ENCODE measurements around the gene LNX2. TPM values are rescaled to one million over a fixed set of nuclear protein-coding genes. Genes with fewer than 3 reads are reported as not detected.

The LNX2 gene
- total RNA-seq, 2 experiments from 2014 or later = 6.8 to 9.7 TPM

DNA sequence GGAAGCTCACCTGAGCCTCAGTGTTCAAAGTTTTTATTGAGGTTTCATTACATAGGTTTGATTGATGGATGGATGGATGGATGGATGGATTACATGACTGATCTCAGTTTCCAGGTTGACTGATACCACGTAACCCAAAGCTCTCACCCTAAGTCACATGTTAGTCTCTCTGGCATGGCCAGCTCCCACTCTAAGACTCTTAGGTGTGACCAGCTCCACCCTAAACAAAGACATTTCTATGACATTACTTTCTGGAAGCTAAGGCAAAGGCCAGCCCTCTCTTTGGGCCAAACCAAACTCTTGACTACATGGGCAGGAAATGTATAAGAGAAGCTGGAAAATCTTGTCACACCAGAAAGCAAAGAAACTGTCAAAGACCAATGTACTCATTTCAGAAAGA is 30.0 kb upstream of the LNX2 start:
- H3K4me3 ChIP-seq (ENCODE audit: low read depth, low read length, poor library complexity, severe bottlenecking) = no peak overlapping the region
- peaks cover 90% of the 10 kb centered on the region for H3K36me3 ChIP-seq (ENCODE audit: insufficient read depth, low read length)

DNA sequence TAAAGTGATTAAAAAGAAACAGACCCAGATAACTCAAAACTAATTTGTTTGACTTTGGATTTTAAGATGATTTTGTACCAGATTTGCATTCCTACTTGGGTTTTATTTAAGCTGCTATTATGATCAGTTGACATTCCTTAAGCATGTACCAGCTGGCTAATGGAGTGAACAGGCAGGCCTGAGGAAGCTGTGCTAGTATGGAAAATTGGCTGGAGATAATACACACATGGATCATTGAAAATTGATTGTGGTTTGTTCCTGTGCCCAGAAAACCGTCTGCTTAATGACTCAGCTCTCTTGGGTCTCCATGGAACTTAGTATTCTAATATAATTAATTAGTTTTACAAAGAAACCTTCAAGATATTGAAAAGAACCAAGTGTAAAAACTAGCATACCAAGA is 24.0 kb upstream of the LNX2 start:
- Histone ChIP-seq H3K4me3 (ENCODE audit: low read depth, low read length, poor library complexity, severe bottlenecking) (no peak overlapping the region), H4K20me1 (ENCODE audit: insufficient read depth, low read length) (peaks cover 5% of the 10 kb centered on the region; the same call in 1 of the 2 replicates), H3K9me2 (ENCODE audit: insufficient read depth, low read length) (no peaks in the 10 kb centered on the region), H2AFZ (ENCODE audit: low read length) (no peak overlapping the region), H3K79me2 (ENCODE audit: insufficient read depth, low read depth, low read length) (peaks cover 90% of the 10 kb centered on the region), H3K27ac (ENCODE audit: low read depth, low read length, poor library complexity, severe bottlenecking) (no peak overlapping the region), H3K9me3 (ENCODE audit: low read length) (peaks cover 10% of the 10 kb centered on the region; the same call in 1 of the 2 replicates), H3K36me3 (ENCODE audit: insufficient read depth, low read length) (peaks cover 91% of the 10 kb centered on the region), H3K4me1 (ENCODE audit: insufficient read depth, low read length, poor library complexity, severe bottlenecking) (no peaks in the 10 kb centered on the region), H3K4me2 (ENCODE audit: low read length) (no peak overlapping the region)
- POLR2A ChIA-PET = interaction anchor here (0.9 to 3.2 kb wide), 3 partner anchors 10 to 23 kb away, joined by 3 to 13 read pairs (median 3); no protein-coding TSS in a partner anchor
- DNase-seq (ENCODE audit: low spot score) = no peak
- intact Hi-C loops (cut with micrococcal nuclease; ENCODE audit: unreplicated experiment) = loop anchor here (10.0 kb wide), 1 partner anchor 100 kb away; no protein-coding TSS in a partner anchor
- CTCF ChIA-PET (ENCODE audit: unreplicated experiment) = no interaction called here
- no TSS peak for BruUV-seq (replicated peaks)
- TF ChIP-seq EZH2phosphoT487 (IDR thresholded peaks at IDR 0.05; ENCODE audit: borderline replicate concordance, low read depth, low read length) = no peak
- TF ChIP-seq, protein P1, sequence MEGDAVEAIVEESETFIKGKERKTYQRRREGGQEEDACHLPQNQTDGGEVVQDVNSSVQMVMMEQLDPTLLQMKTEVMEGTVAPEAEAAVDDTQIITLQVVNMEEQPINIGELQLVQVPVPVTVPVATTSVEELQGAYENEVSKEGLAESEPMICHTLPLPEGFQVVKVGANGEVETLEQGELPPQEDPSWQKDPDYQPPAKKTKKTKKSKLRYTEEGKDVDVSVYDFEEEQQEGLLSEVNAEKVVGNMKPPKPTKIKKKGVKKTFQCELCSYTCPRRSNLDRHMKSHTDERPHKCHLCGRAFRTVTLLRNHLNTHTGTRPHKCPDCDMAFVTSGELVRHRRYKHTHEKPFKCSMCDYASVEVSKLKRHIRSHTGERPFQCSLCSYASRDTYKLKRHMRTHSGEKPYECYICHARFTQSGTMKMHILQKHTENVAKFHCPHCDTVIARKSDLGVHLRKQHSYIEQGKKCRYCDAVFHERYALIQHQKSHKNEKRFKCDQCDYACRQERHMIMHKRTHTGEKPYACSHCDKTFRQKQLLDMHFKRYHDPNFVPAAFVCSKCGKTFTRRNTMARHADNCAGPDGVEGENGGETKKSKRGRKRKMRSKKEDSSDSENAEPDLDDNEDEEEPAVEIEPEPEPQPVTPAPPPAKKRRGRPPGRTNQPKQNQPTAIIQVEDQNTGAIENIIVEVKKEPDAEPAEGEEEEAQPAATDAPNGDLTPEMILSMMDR (conservative IDR thresholded peaks at IDR 0.05; ENCODE audit: low read length) = no peak

More for the DNA sequence above, 30.0 kb upstream of the LNX2 start:
- peaks cover 37% of the 10 kb centered on the region; the same call in 1 of the 2 replicates for H3K79me2 ChIP-seq (ENCODE audit: insufficient read depth, low read depth, low read length)
- H3K27ac ChIP-seq (ENCODE audit: low read depth, low read length, poor library complexity, severe bottlenecking) = no peak overlapping the region
- no peak overlapping the region for H3K4me2 ChIP-seq (ENCODE audit: low read length)
- no peaks in the 10 kb centered on the region for H3K4me1 ChIP-seq (ENCODE audit: insufficient read depth, low read length, poor library complexity, severe bottlenecking)
- no peaks in the 10 kb centered on the region for H3K9me2 ChIP-seq (ENCODE audit: insufficient read depth, low read length)
- H3K9me3 ChIP-seq (ENCODE audit: low read length) = peaks cover 24% of the 10 kb centered on the region
- no peaks in the 10 kb centered on the region for H4K20me1 ChIP-seq (ENCODE audit: insufficient read depth, low read length)
- no peak for TF ChIP-seq EZH2phosphoT487 (IDR thresholded peaks at IDR 0.05; ENCODE audit: borderline replicate concordance, low read depth, low read length)
- TF ChIP-seq, protein P1 (conservative IDR thresholded peaks at IDR 0.05; ENCODE audit: low read length) = no peak
- POLR2A ChIA-PET = interaction anchor here (1.4 to 2.3 kb wide), 2 partner anchors 10 to 20 kb away, joined by 4 to 9 read pairs; no protein-coding TSS in a partner anchor
- intact Hi-C loops (cut with micrococcal nuclease; ENCODE audit: unreplicated experiment) = no loop called here
- no peak overlapping the region for H2AFZ ChIP-seq (ENCODE audit: low read length)
- DNase-seq (ENCODE audit: low spot score) = no peak
- no TSS peak for BruUV-seq (replicated peaks)
- CTCF ChIA-PET (ENCODE audit: unreplicated experiment) = no interaction called here

All from OCI-LY7 (cell line).